HCT116 (cell line): ENCODE data around the gene ADORA1. TPM values are rescaled to one million over a fixed set of nuclear protein-coding genes. Genes with fewer than 3 reads are reported as not detected.

Experiments used
- ATAC-seq: fragments of 200-7000 bp; cut with Tn5 transposase; 2 replicates; pipeline ENCODE4 v1.9.1; 2020; ENCODE audit warnings: mild to moderate bottlenecking, moderate library complexity
- BruUV-seq: library from RNA; stranded (reverse); fragments of 400-500 nt; replicated peaks from 2 replicates; lab custom pipeline; 2021; lab: Mats Ljungman, UMichigan
- CTCF ChIA-PET: fragments of 300-600 bp; sonication (Branson Sonifier 250); formaldehyde crosslinking; loops from one replicate; lab custom pipeline; 2021; ENCODE audit warnings: antibody characterized with exemption; lab: Charles Lee
- POLR2A ChIA-PET: fragments of 300-600, 350-600 bp; sonication (Branson Sonifier 250); formaldehyde crosslinking; loops from one replicate; lab custom pipeline; 2021; ENCODE audit warnings: antibody characterized with exemption; lab: Charles Lee
- RAD21 ChIA-PET, 2 experiments: fragments of 300-600 bp; sonication (Branson Sonifier 250); formaldehyde crosslinking; loops; one replicate each; lab custom pipeline; 2023; ENCODE audit warnings: low total read pairs in 2 of 2; ENCODE audit not compliant: uncharacterized antibody in 2 of 2, unreplicated experiment in 2 of 2, low non-redundant PET in 1 of 2; lab: Charles Lee
- DNase-seq: peaks from one replicate; pipeline ENCODE4 v3.0.0-alpha.2; 2010; ENCODE audit warnings: low read depth, low spot score
- H2AFZ ChIP-seq: fragments of 200-600 bp; shearing (Covaris generic), sonication (generic); 2 replicates; pipeline ENCODE4 v1.6.1; 2017; ENCODE audit warnings: low read depth, mixed run types, mixed read lengths, antibody characterized with exemption, low read length; ENCODE audit not compliant: poor library complexity, severe bottlenecking
- H3K27ac ChIP-seq: 2 replicates; pipeline ENCODE4 v1.5.1; 2012; ENCODE audit warnings: low read depth, low read length
- H3K27me3 ChIP-seq: fragments of 200-600 bp; sonication (generic); 2 replicates; pipeline ENCODE4 v1.6.1; 2016; ENCODE audit warnings: mixed run types, low read length, mixed read lengths; ENCODE audit not compliant: insufficient read depth
- H3K36me3 ChIP-seq, 2 experiments: fragments of 200-500 bp in 1 of 2; fragments of 200-600 bp in 1 of 2; sonication (Bioruptor generic) in 1 of 2; sonication (generic) in 1 of 2; 2 replicates each; pipeline versions ENCODE4 v1.5.1 to v1.6.1; 2014 to 2016; ENCODE audit warnings: low read length in 2 of 2, inconsistent platforms in 1 of 2, mixed read lengths in 1 of 2, mixed run types in 1 of 2; ENCODE audit not compliant: insufficient read depth in 2 of 2, control insufficient read depth in 1 of 2
- H3K4me1 ChIP-seq, 2 experiments: fragments of 200-600 bp in 1 of 2; sonication (generic) in 1 of 2; 2 replicates each; pipeline versions ENCODE4 v1.5.1 to v1.6.1; 2012 to 2017; ENCODE audit warnings: low read length in 2 of 2, inconsistent platforms in 1 of 2, mild to moderate bottlenecking in 1 of 2, mixed read lengths in 1 of 2, mixed run types in 1 of 2, moderate library complexity in 1 of 2; ENCODE audit not compliant: insufficient read depth in 2 of 2, control insufficient read depth in 1 of 2
- H3K4me2 ChIP-seq: fragments of 200-600 bp; sonication (generic); 2 replicates; pipeline ENCODE4 v1.6.1; 2017; ENCODE audit warnings: mixed run types, low read length, mixed read lengths
- H3K4me3 ChIP-seq, 2 experiments: fragments of 200-600 bp in 1 of 2; sonication (generic) in 1 of 2; replicated peaks in 1 of 2; 2 replicates each; pipeline ENCODE4 v1.5.1; 2011 to 2016; ENCODE audit warnings: low read length in 2 of 2, control low read depth in 1 of 2, low read depth in 1 of 2, mild to moderate bottlenecking in 1 of 2, mixed read lengths in 1 of 2, mixed run types in 1 of 2
- H3K79me2 ChIP-seq: fragments of 200-600 bp; sonication (generic); 2 replicates; pipeline ENCODE4 v1.6.1; 2017; ENCODE audit warnings: mild to moderate bottlenecking, mixed run types, low read length, moderate library complexity, mixed read lengths; ENCODE audit not compliant: insufficient read depth
- H3K9ac ChIP-seq: fragments of 200-600 bp; sonication (generic); 2 replicates; pipeline ENCODE4 v1.6.1; 2016; ENCODE audit warnings: low read length, mixed read lengths
- H3K9me2 ChIP-seq: fragments of 200-600 bp; sonication (generic), shearing (Covaris generic); 2 replicates; pipeline ENCODE4 v1.6.1; 2017; ENCODE audit warnings: mixed run types, mild to moderate bottlenecking, moderate library complexity; ENCODE audit not compliant: insufficient read depth
- H3K9me3 ChIP-seq, 2 experiments: fragments of 200-500 bp in 1 of 2; fragments of 200-600 bp in 1 of 2; sonication (Bioruptor generic) in 1 of 2; sonication (generic) in 1 of 2; 2 replicates each; pipeline ENCODE4 v1.6.1; 2014 to 2017; ENCODE audit warnings: low read length in 2 of 2, mixed read lengths in 2 of 2, inconsistent platforms in 1 of 2, low read depth in 1 of 2, mild to moderate bottlenecking in 1 of 2, mixed run types in 1 of 2, moderate library complexity in 1 of 2; ENCODE audit not compliant: control insufficient read depth in 1 of 2, insufficient read depth in 1 of 2
- H4K20me1 ChIP-seq: fragments of 200-600 bp; sonication (generic), shearing (Covaris generic); 2 replicates; pipeline ENCODE4 v1.6.1; 2017; ENCODE audit warnings: mixed run types, mild to moderate bottlenecking, moderate library complexity; ENCODE audit not compliant: insufficient read depth
- CBX3 ChIP-seq: IDR thresholded peaks from 2 replicates; pipeline ENCODE4 v1.6.1; 2012; ENCODE audit warnings: low read depth
- CEBPB ChIP-seq: IDR thresholded peaks from 2 replicates; pipeline ENCODE4 v1.6.1; 2012; ENCODE audit warnings: low read depth
- EGR1 ChIP-seq: IDR thresholded peaks from 2 replicates; pipeline ENCODE4 v1.6.1; 2012; ENCODE audit warnings: low read depth
- ELF1 ChIP-seq: IDR thresholded peaks from 2 replicates; pipeline ENCODE4 v1.6.1; 2012; ENCODE audit warnings: low read depth, borderline replicate concordance
- JUND ChIP-seq: IDR thresholded peaks from 2 replicates; pipeline ENCODE4 v1.6.1; 2012
- POLR2A ChIP-seq: IDR thresholded peaks from 2 replicates; pipeline ENCODE4 v1.7.0; 2011; ENCODE audit warnings: borderline replicate concordance; ENCODE audit not compliant: insufficient read depth, insufficient read length; ENCODE audit errors: extremely low read depth
- POLR2AphosphoS5 ChIP-seq: IDR thresholded peaks from 2 replicates; pipeline ENCODE4 v1.6.1; 2011; ENCODE audit warnings: mild to moderate bottlenecking, low read depth, low read length, moderate library complexity
- TCF7L2 ChIP-seq: IDR thresholded peaks from 2 replicates; pipeline ENCODE4 v1.7.0; 2011; ENCODE audit warnings: borderline replicate concordance, inconsistent platforms; ENCODE audit not compliant: insufficient read depth, insufficient read length; ENCODE audit errors: extremely low read depth
- YY1 ChIP-seq: IDR thresholded peaks from 2 replicates; pipeline ENCODE4 v1.6.1; 2011; ENCODE audit warnings: low read length, low read depth, moderate library complexity, mild to moderate bottlenecking; ENCODE audit not compliant: insufficient replicate concordance; ENCODE audit errors: extremely low read depth
- intact Hi-C: fragments of 100-400 bp; cut with micrococcal nuclease; formaldehyde crosslinking; loops from 2 replicates; pipeline ENCODE4 v1.10.0; 2022
- total RNA-seq: library from RNA; stranded (reverse); gene quantifications from one replicate; pipeline ENCODE4 v1.2.1, GENCODE V29; 2021; ENCODE audit not compliant: unreplicated experiment
- TF ChIP-seq, protein P1 (sequence below): IDR thresholded peaks from 2 replicates; pipeline ENCODE4 v1.6.1; 2012
- TF ChIP-seq, protein P2 (sequence below): IDR thresholded peaks from 2 replicates; pipeline ENCODE4 v1.6.1; 2011; ENCODE audit warnings: mild to moderate bottlenecking, low read length, moderate library complexity; ENCODE audit not compliant: insufficient replicate concordance; ENCODE audit errors: extremely low read depth

Gene ADORA1
- total RNA-seq, 1 experiment from 2014 or later: 2.8 TPM

DNA sequence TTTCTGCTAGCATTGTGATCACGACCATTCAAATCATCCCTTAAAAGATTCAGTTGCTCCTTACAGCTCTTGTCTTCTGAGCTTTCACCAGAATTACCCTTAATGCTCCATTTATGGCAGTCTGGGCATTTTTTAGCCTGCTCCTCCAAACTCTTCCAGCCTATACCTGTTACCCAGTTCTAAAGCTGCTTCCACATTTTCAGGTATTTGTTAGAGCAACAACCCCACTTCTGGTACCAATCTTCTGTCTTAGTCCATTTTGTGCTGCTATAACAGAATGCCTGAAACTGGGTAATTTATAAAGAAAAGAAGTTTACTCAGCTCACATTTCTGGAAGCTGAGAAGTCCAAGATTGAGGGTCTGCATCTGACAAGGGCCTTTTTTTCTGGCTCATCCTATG is 30.9 kb downstream of the ADORA1 start:
- Histone ChIP-seq H3K9ac (no peak overlapping the region), H4K20me1 (no peaks in the 10 kb centered on the region), H3K4me2 (no peak overlapping the region), H3K36me3 (no peaks in the 10 kb centered on the region), H3K9me3 (no peaks in the 10 kb centered on the region), H3K9me2 (no peaks in the 10 kb centered on the region), H3K27ac (no peak overlapping the region), H3K4me3 (no peak overlapping the region), H3K79me2 (no peaks in the 10 kb centered on the region), H2AFZ (no peak overlapping the region), H3K4me1 (peaks cover 3 to 22% of the 10 kb centered on the region in 2 experiments; a peak in 3 of 4 replicates), H3K27me3 (no peaks in the 10 kb centered on the region)
- CTCF ChIA-PET: interaction anchor here (1.7 kb wide), 1 partner anchor 14 kb away, joined by 4 read pairs; no protein-coding TSS in a partner anchor
- ATAC-seq (no peak), DNase-seq (no peak)
- TF ChIP-seq, protein P1, sequence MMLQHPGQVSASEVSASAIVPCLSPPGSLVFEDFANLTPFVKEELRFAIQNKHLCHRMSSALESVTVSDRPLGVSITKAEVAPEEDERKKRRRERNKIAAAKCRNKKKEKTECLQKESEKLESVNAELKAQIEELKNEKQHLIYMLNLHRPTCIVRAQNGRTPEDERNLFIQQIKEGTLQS: no peak
- TF ChIP-seq POLR2A (no peak), TCF7L2 (no peak), CEBPB (no peak)
- TF ChIP-seq, protein P2, sequence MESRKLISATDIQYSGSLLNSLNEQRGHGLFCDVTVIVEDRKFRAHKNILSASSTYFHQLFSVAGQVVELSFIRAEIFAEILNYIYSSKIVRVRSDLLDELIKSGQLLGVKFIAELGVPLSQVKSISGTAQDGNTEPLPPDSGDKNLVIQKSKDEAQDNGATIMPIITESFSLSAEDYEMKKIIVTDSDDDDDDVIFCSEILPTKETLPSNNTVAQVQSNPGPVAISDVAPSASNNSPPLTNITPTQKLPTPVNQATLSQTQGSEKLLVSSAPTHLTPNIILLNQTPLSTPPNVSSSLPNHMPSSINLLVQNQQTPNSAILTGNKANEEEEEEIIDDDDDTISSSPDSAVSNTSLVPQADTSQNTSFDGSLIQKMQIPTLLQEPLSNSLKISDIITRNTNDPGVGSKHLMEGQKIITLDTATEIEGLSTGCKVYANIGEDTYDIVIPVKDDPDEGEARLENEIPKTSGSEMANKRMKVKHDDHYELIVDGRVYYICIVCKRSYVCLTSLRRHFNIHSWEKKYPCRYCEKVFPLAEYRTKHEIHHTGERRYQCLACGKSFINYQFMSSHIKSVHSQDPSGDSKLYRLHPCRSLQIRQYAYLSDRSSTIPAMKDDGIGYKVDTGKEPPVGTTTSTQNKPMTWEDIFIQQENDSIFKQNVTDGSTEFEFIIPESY: no peak
- RAD21 ChIA-PET: no interaction called here
- no TSS peak for BruUV-seq
- POLR2A ChIA-PET: no interaction called here
- intact Hi-C loops: no loop called here

DNA sequence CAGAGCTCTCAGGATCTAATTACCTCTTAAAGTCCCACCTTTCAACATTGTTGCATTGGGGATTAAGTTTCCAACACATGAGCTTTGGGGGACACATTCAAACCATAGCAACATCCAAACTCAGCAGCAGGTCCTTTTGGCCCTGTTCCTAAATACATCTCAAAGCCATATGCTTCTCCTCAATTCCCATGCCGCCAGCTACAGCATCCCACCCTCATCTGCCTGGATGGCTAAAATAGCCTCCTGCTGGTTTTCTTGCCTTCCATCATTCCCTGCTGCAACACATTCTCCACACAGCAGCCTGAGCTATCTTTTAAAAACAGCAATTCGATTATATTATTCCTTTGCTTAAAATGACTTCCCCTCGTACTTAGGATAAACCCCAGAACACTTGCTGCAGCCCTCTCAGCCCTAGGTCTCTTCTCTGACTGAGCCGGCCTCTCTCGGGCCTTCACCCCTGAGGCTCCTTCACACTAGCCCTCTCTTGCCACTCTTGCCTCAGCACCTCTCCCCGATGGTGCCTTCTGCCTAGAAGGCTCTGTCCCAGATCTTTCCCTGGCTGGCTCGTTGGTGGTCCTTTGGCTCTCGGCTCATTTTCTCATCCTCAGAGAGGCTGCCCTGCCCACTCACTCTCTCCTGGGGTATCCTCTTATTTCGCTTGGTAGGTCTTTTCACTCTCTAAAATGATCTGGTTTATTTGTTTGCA is 31.6 kb downstream of the ADORA1 start:
- Histone ChIP-seq H3K27me3 (no peaks in the 10 kb centered on the region), H3K4me3 (no peak overlapping the region), H3K79me2 (no peaks in the 10 kb centered on the region), H2AFZ (no peak overlapping the region), H4K20me1 (no peaks in the 10 kb centered on the region), H3K4me1 (peaks cover 3 to 15% of the 10 kb centered on the region in 2 experiments; a peak in 3 of 4 replicates), H3K27ac (no peak overlapping the region), H3K36me3 (no peaks in the 10 kb centered on the region), H3K9ac (no peak overlapping the region), H3K9me3 (no peaks in the 10 kb centered on the region), H3K4me2 (no peak overlapping the region), H3K9me2 (no peaks in the 10 kb centered on the region)
- ATAC-seq: no peak
- intact Hi-C loops: no loop called here
- BruUV-seq: no TSS peak
- RAD21 ChIA-PET: no interaction called here
- TF ChIP-seq JUND (no peak), YY1 (no peak), ELF1 (no peak), CBX3 (no peak), POLR2AphosphoS5 (no peak), EGR1 (no peak)
- POLR2A ChIA-PET: no interaction called here
- CTCF ChIA-PET: interaction anchor here (1.7 kb wide), 1 partner anchor 13 kb away, joined by 4 read pairs; no protein-coding TSS in a partner anchor
- DNase-seq: no peak
